Measurements from ENCODE around the gene SLC39A11. TPM values are rescaled to one million over a fixed set of nuclear protein-coding genes. Genes with fewer than 3 reads are reported as not detected.
"Not testable (repeated sequence)": the region's sequence is repeated elsewhere in the genome, so short reads cannot be mapped to it uniquely, and the experiment has no call there.

SLC39A11 gene
- total RNA-seq, 2 experiments from 2014 or later = 9.7 to 12.2 TPM

GRCh38 chr17:72788950-72789585, 303.4 kb downstream of the SLC39A11 start:
- Mint-ChIP-seq H3K36me3 (ENCODE audit: low read depth) (peaks cover 34% of the 10 kb centered on the region), H3K27me3 (no peaks in the 10 kb centered on the region), H3K27ac (no peak overlapping the region), H3K4me3 (no peak overlapping the region), H3K9me3 (peaks cover 2% of the 10 kb centered on the region), H3K4me1 (ENCODE audit: low read depth) (no peaks in the 10 kb centered on the region)
- Histone ChIP-seq H3K4me3 (ENCODE audit: low read length) (no peak overlapping the region), H3K27me3 (ENCODE audit: control insufficient read depth in 1 of 2, insufficient read depth in 2 of 2, low read length in 2 of 2) (no peaks in the 10 kb centered on the region), H3K9me3 (ENCODE audit: control insufficient read depth in 1 of 2, insufficient read depth in 1 of 2, low read length in 2 of 2) (peaks cover 10 to 19% of the 10 kb centered on the region in 2 experiments), H3K36me3 (ENCODE audit: insufficient read depth, low read length) (no peaks in the 10 kb centered on the region), H3K27ac (ENCODE audit: low read depth in 1 of 2, low read length in 2 of 2) (no peak overlapping the region), H3K4me1 (ENCODE audit: insufficient read depth, low read length) (no peaks in the 10 kb centered on the region)
- no peak for ATAC-seq (ENCODE audit: poor library complexity)
- no peak for DNase-seq
- CTCF ChIA-PET = no interaction called here
- intact Hi-C loops (cut with DNase I, micrococcal nuclease) = no loop called here
- POLR2A ChIA-PET = no interaction called here
- TF ChIP-seq, protein P1, sequence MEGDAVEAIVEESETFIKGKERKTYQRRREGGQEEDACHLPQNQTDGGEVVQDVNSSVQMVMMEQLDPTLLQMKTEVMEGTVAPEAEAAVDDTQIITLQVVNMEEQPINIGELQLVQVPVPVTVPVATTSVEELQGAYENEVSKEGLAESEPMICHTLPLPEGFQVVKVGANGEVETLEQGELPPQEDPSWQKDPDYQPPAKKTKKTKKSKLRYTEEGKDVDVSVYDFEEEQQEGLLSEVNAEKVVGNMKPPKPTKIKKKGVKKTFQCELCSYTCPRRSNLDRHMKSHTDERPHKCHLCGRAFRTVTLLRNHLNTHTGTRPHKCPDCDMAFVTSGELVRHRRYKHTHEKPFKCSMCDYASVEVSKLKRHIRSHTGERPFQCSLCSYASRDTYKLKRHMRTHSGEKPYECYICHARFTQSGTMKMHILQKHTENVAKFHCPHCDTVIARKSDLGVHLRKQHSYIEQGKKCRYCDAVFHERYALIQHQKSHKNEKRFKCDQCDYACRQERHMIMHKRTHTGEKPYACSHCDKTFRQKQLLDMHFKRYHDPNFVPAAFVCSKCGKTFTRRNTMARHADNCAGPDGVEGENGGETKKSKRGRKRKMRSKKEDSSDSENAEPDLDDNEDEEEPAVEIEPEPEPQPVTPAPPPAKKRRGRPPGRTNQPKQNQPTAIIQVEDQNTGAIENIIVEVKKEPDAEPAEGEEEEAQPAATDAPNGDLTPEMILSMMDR (IDR thresholded peaks at IDR 0.05) = no peak

DNA sequence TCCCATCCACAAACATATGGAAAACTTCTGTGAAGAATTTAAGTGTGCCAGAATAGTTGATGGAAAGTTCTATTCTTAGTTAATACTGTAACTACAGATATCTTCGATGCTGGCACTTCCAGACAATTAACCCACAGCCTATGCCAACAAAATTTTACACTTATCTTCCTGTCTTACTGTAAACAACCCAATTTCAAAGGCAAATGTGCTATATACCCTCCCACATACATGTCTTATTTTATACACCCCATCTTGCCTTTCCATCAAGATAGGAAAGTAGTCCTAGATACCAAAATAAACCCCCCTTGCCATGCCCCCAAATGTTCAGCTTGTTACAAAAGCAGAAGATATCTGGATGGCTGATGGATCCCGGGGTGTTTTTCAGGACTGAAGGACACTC, 306.3 kb downstream of the SLC39A11 start:
- H3K36me3 Mint-ChIP-seq (ENCODE audit: low read depth) = peaks cover 7% of the 10 kb centered on the region
- Histone ChIP-seq H3K36me3 (ENCODE audit: insufficient read depth, low read length) (no peaks in the 10 kb centered on the region), H3K4me1 (ENCODE audit: insufficient read depth, low read length) (no peaks in the 10 kb centered on the region), H3K27me3 (ENCODE audit: control insufficient read depth in 1 of 2, insufficient read depth in 2 of 2, low read length in 2 of 2) (no peaks in the 10 kb centered on the region), H3K27ac (ENCODE audit: low read depth in 1 of 2, low read length in 2 of 2) (no peak overlapping the region), H3K9me3 (ENCODE audit: control insufficient read depth in 1 of 2, insufficient read depth in 1 of 2, low read length in 2 of 2) (no peaks in the 10 kb centered on the region), H3K4me3 (ENCODE audit: low read length) (no peak overlapping the region)
- DNase-seq (no peak), ATAC-seq (ENCODE audit: poor library complexity) (no peak)
- TF ChIP-seq, protein P1 (IDR thresholded peaks at IDR 0.05) = no peak
- H3K9me3 Mint-ChIP-seq = no peaks in the 10 kb centered on the region
- intact Hi-C loops (cut with DNase I, micrococcal nuclease) = no loop called here
- no peaks in the 10 kb centered on the region for H3K4me1 Mint-ChIP-seq (ENCODE audit: low read depth)
- H3K27ac Mint-ChIP-seq = no peak overlapping the region
- H3K27me3 Mint-ChIP-seq = no peaks in the 10 kb centered on the region
- ChIA-PET POLR2A (no interaction called here), CTCF (no interaction called here)
- no peak overlapping the region for H3K4me3 Mint-ChIP-seq

- Histone ChIP-seq H3K4me1 (ENCODE audit: insufficient read depth, low read length) (no peaks in the 10 kb centered on the region), H3K27ac (ENCODE audit: low read depth in 1 of 2, low read length in 2 of 2) (no peak overlapping the region), H3K4me3 (ENCODE audit: low read length) (no peak overlapping the region), H3K36me3 (ENCODE audit: insufficient read depth, low read length) (no peaks in the 10 kb centered on the region), H3K9me3 (ENCODE audit: control insufficient read depth in 1 of 2, insufficient read depth in 1 of 2, low read length in 2 of 2) (no peaks in the 10 kb centered on the region), H3K27me3 (ENCODE audit: control insufficient read depth in 1 of 2, insufficient read depth in 2 of 2, low read length in 2 of 2) (no peaks in the 10 kb centered on the region)
- H3K27me3 Mint-ChIP-seq = no peaks in the 10 kb centered on the region
- H3K9me3 Mint-ChIP-seq = no peaks in the 10 kb centered on the region
- TF ChIP-seq, protein P1 (IDR thresholded peaks at IDR 0.05) = no peak
- intact Hi-C loops (cut with DNase I, micrococcal nuclease) = no loop called here
- H3K4me1 Mint-ChIP-seq (ENCODE audit: low read depth) = no peaks in the 10 kb centered on the region
- H3K4me3 Mint-ChIP-seq = no peak overlapping the region
- no peak for DNase-seq
- H3K27ac Mint-ChIP-seq = no peak overlapping the region
- POLR2A ChIA-PET = no interaction called here
- ATAC-seq (ENCODE audit: poor library complexity) = no peak
- CTCF ChIA-PET = no interaction called here
- H3K36me3 Mint-ChIP-seq (ENCODE audit: low read depth) = no peaks in the 10 kb centered on the region
Observed at GRCh38 chr17:72782985-72783701, 309.3 kb downstream of the SLC39A11 start.

- H3K27ac Mint-ChIP-seq; ATAC-seq (ENCODE audit: poor library complexity); H3K36me3 Mint-ChIP-seq (ENCODE audit: low read depth); H3K4me3 Mint-ChIP-seq; H3K9me3 ChIP-seq (ENCODE audit: control insufficient read depth in 1 of 2, insufficient read depth in 1 of 2, low read length in 2 of 2); DNase-seq; H3K9me3 Mint-ChIP-seq; POLR2A ChIA-PET; H3K27me3 ChIP-seq (ENCODE audit: control insufficient read depth in 1 of 2, insufficient read depth in 2 of 2, low read length in 2 of 2); H3K4me1 ChIP-seq (ENCODE audit: insufficient read depth, low read length); H3K27ac ChIP-seq (ENCODE audit: low read depth in 1 of 2, low read length in 2 of 2); H3K4me1 Mint-ChIP-seq (ENCODE audit: low read depth); intact Hi-C loops (cut with DNase I, micrococcal nuclease); H3K27me3 Mint-ChIP-seq; CTCF ChIA-PET; H3K36me3 ChIP-seq (ENCODE audit: insufficient read depth, low read length); H3K4me3 ChIP-seq (ENCODE audit: low read length): not testable (repeated sequence)
Observed at GRCh38 chr17:72782437-72782836, 310.1 kb downstream of the SLC39A11 start.
